Mesothelial cell of epicardium (in vitro differentiated cells): Measurements from ENCODE around the gene IFT27. TPM values are rescaled to one million over a fixed set of nuclear protein-coding genes. Genes with fewer than 3 reads are reported as not detected.

ENCODE experiments used
- DNase-seq, 2 experiments: peaks; one replicate each; pipeline ENCODE4 v3.0.0; 2021; ENCODE audit warnings: low spot score in 2 of 2; ENCODE audit not compliant: unreplicated experiment in 2 of 2
- H3K27ac Mint-ChIP-seq: 2 replicates; pipeline ENCODE4 v1.8.0; 2021; ENCODE audit warnings: mixed read lengths
- H3K27me3 Mint-ChIP-seq: 2 replicates; pipeline ENCODE4 v1.8.0; 2021; ENCODE audit warnings: low read depth, mixed read lengths
- H3K36me3 Mint-ChIP-seq: 2 replicates; pipeline ENCODE4 v1.8.0; 2021; ENCODE audit warnings: mixed read lengths
- H3K4me1 Mint-ChIP-seq: 2 replicates; pipeline ENCODE4 v1.8.0; 2021; ENCODE audit warnings: mixed read lengths
- H3K4me3 Mint-ChIP-seq: 2 replicates; pipeline ENCODE4 v1.8.0; 2021; ENCODE audit warnings: mild to moderate bottlenecking, moderate library complexity, mixed read lengths
- H3K9me3 Mint-ChIP-seq: 2 replicates; pipeline ENCODE4 v1.8.0; 2021; ENCODE audit warnings: mixed read lengths
- CTCF ChIP-seq: fragments of 200-600 bp; sonication (generic); IDR thresholded peaks from one replicate; pipeline ENCODE4 v1.5.0; 2021; ENCODE audit warnings: antibody characterized with exemption; ENCODE audit not compliant: unreplicated experiment
- total RNA-seq: library from RNA; stranded (reverse); gene quantifications from 3 replicates; pipeline ENCODE4 v1.2.1, GENCODE V29; 2021

Gene IFT27
- total RNA-seq, 1 donor from 2014 or later, result 58.6 TPM

GRCh38 chr22:36781656-36782627, 6.0 kb upstream of the IFT27 start:
- Mint-ChIP-seq H3K9me3 (peaks cover 8% of the 10 kb centered on the region), H3K4me3 (no peak overlapping the region), H3K27me3 (peaks cover 54% of the 10 kb centered on the region), H3K4me1 (peaks cover 1% of the 10 kb centered on the region), H3K36me3 (no peaks in the 10 kb centered on the region), H3K27ac (no peak overlapping the region)
- peak; percentile 93 for TF ChIP-seq CTCF
- DNase-seq, result peak; percentile 52 to 91

- no peak for TF ChIP-seq CTCF
- peaks cover 2% of the 10 kb centered on the region for H3K36me3 Mint-ChIP-seq
- H3K27me3 Mint-ChIP-seq, result peaks cover 20% of the 10 kb centered on the region
- no peak overlapping the region for H3K4me3 Mint-ChIP-seq
- DNase-seq, result no peak
- H3K4me1 Mint-ChIP-seq, result peaks cover 14% of the 10 kb centered on the region
- H3K9me3 Mint-ChIP-seq, result peaks cover 8% of the 10 kb centered on the region
- no peak overlapping the region for H3K27ac Mint-ChIP-seq
Observed at GRCh38 chr22:36778020-36778419, 2.1 kb upstream of the IFT27 start.

DNA sequence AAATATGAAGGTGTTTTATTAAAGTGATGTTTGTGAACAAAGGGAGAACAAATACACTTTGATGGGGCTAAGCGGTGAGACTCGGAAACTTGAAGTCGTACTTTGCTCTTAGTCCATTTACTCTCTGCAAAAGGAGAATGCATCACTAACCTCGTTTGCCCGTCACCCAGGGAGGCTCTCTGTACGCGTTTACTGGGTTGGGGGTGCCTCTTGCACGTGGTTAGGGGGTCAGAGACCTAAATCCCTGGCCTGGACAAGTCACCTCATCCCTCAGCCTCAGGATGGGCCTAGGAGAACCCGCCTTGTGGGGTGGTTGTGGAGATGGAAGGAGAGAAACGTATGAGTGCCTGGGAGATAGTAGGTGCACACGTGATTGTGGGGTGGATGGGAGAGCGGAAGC, 803 bp upstream of the IFT27 start:
- Mint-ChIP-seq H3K36me3 (peaks cover 5% of the 10 kb centered on the region), H3K27ac (peak overlapping the region; percentile 92), H3K4me1 (peaks cover 16% of the 10 kb centered on the region)

GRCh38 chr22:36775586-36775963, 344 bp downstream of the IFT27 start:
- H3K9me3 Mint-ChIP-seq, result peaks cover 8% of the 10 kb centered on the region
- H3K4me3 Mint-ChIP-seq, result peak overlapping the region; percentile 78
- peaks cover 8% of the 10 kb centered on the region for H3K27me3 Mint-ChIP-seq
- H3K36me3 Mint-ChIP-seq, result peaks cover 8% of the 10 kb centered on the region
- peak in 1 of 2 experiments; percentile 60 for DNase-seq
- peaks cover 25% of the 10 kb centered on the region for H3K4me1 Mint-ChIP-seq
- no peak for TF ChIP-seq CTCF
- peak overlapping the region; percentile 45 for H3K27ac Mint-ChIP-seq

More for the DNA sequence above, 803 bp upstream of the IFT27 start:
- Mint-ChIP-seq H3K27me3 (peaks cover 8% of the 10 kb centered on the region), H3K4me3 (peak overlapping the region; percentile 78), H3K9me3 (peaks cover 8% of the 10 kb centered on the region)
- no peak for TF ChIP-seq CTCF
- DNase-seq, result no peak

- no peak for TF ChIP-seq CTCF
- no peaks in the 10 kb centered on the region for H3K27me3 Mint-ChIP-seq
- peaks cover 8% of the 10 kb centered on the region for H3K36me3 Mint-ChIP-seq
- H3K4me1 Mint-ChIP-seq, result peaks cover 33% of the 10 kb centered on the region
- H3K4me3 Mint-ChIP-seq, result no peak overlapping the region
- no peak overlapping the region for H3K27ac Mint-ChIP-seq
- no peak for DNase-seq
- peaks cover 8% of the 10 kb centered on the region for H3K9me3 Mint-ChIP-seq
Observed at GRCh38 chr22:36773935-36774334, 2.0 kb downstream of the IFT27 start.
